HepG2 (cell line): ENCODE data around the gene GADL1. TPM values are rescaled to one million over a fixed set of nuclear protein-coding genes. Genes with fewer than 3 reads are reported as not detected.

ENCODE experiments used
- ATAC-seq: fragments of 200-7000 bp; cut with Tn5 transposase; 3 replicates; pipeline ENCODE4 v1.9.1; 2020; ENCODE audit warnings: mild to moderate bottlenecking, moderate library complexity
- BruUV-seq: library from RNA; stranded (reverse); fragments of 400-500 nt; replicated peaks from 2 replicates; lab custom pipeline; 2021; lab: Mats Ljungman, UMichigan
- CTCF ChIA-PET: fragments of 300-600 bp; formaldehyde crosslinking; extraction: SDS; loops from one replicate; lab custom pipeline; 2021; ENCODE audit warnings: low total read pairs, inconsistent platforms, low intra/inter-chr PET ratio; lab: Yijun Ruan, JAX
- POLR2A ChIA-PET: fragments of 350-600 bp; sonication (Branson Sonifier 250); formaldehyde crosslinking; loops from one replicate; lab custom pipeline; 2020; ENCODE audit warnings: antibody characterized with exemption, inconsistent platforms; lab: Yijun Ruan, JAX
- DNase-seq: peaks from one replicate; pipeline ENCODE4 v3.0.0-alpha.2; 2015; ENCODE audit warnings: low spot score
- FAIRE-seq: peaks from 3 replicates; lab custom pipeline; 2011; peaks lifted over from hg19 to GRCh38; lab: Jason Lieb, UNC
- H2AFZ ChIP-seq: one replicate; pipeline ENCODE4 v1.6.1; 2011; ENCODE audit warnings: low read length, inconsistent platforms
- H3K27ac ChIP-seq: fragments of 300-600 bp; 3 replicates; pipeline ENCODE4 v1.8.0; 2011; ENCODE audit warnings: mixed run types, mild to moderate bottlenecking, mixed read lengths, low read length, inconsistent platforms; ENCODE audit not compliant: insufficient read depth; ENCODE audit errors: extremely low read length
- H3K27me3 ChIP-seq, 2 experiments: fragments of 200-600 bp in 1 of 2; 2 replicates in 1 of 2; 3 replicates in 1 of 2; pipeline versions ENCODE4 v1.6.0 to v1.8.0; 2011; ENCODE audit warnings: low read length in 2 of 2, mild to moderate bottlenecking in 2 of 2, moderate library complexity in 2 of 2, inconsistent platforms in 1 of 2; ENCODE audit not compliant: insufficient read depth in 2 of 2, control insufficient read depth in 1 of 2
- H3K36me3 ChIP-seq, 2 experiments: fragments of 200-600 bp in 1 of 2; replicated peaks in 1 of 2; 2 replicates in 1 of 2; 3 replicates in 1 of 2; pipeline versions ENCODE4 v1.5.1 to v1.8.0; 2011; ENCODE audit warnings: low read length in 2 of 2, inconsistent platforms in 1 of 2; ENCODE audit not compliant: insufficient read depth in 2 of 2, control insufficient read depth in 1 of 2
- H3K4me1 ChIP-seq: 2 replicates; pipeline ENCODE4 v1.5.1; 2012; ENCODE audit warnings: low read length, inconsistent platforms; ENCODE audit not compliant: insufficient read depth
- H3K4me2 ChIP-seq: 2 replicates; pipeline ENCODE4 v1.6.0; 2011; ENCODE audit warnings: low read depth, low read length, inconsistent platforms
- H3K4me3 ChIP-seq, 3 experiments: fragments of 200-600 bp in 1 of 3; sonication (generic), shearing (Covaris generic) in 1 of 3; replicated peaks in 1 of 3; 2 replicates each; pipeline ENCODE4 v1.5.1; 2011 to 2016; ENCODE audit warnings: low read length in 3 of 3, inconsistent platforms in 2 of 3, low read depth in 2 of 3, mild to moderate bottlenecking in 2 of 3, control low read depth in 1 of 3, mixed read lengths in 1 of 3; ENCODE audit not compliant: insufficient read depth in 1 of 3
- H3K79me2 ChIP-seq: one replicate; pipeline ENCODE4 v1.6.1; 2011; ENCODE audit warnings: low read length, inconsistent platforms; ENCODE audit not compliant: insufficient read depth
- H3K9ac ChIP-seq: 2 replicates; pipeline ENCODE4 v1.6.0; 2011; ENCODE audit warnings: mild to moderate bottlenecking, low read depth, low read length, inconsistent platforms; ENCODE audit not compliant: insufficient read depth
- H3K9me3 ChIP-seq: 2 replicates; pipeline ENCODE4 v1.5.1; 2012; ENCODE audit warnings: mild to moderate bottlenecking, low read length
- H4K20me1 ChIP-seq: 2 replicates; pipeline ENCODE4 v1.6.0; 2011; ENCODE audit warnings: inconsistent platforms, mild to moderate bottlenecking, low read length, moderate library complexity; ENCODE audit not compliant: insufficient read depth
- BRCA1 ChIP-seq: sonication (generic); formaldehyde crosslinking; IDR thresholded peaks from 2 replicates; pipeline ENCODE4 v1.4.0; 2020; ENCODE audit warnings: missing genetic modification reagents
- CENPT ChIP-seq: sonication (generic); formaldehyde crosslinking; IDR thresholded peaks from 2 replicates; pipeline ENCODE4 v1.8.0; 2022; ENCODE audit warnings: low read depth, mild to moderate bottlenecking, moderate library complexity, missing genetic modification reagents
- EHMT2 ChIP-seq: fragments of 200-600 bp; sonication (generic); IDR thresholded peaks from 2 replicates; pipeline ENCODE4 v1.7.0; 2017; ENCODE audit warnings: antibody characterized with exemption, low read depth, low read length, borderline replicate concordance
- YEATS4 ChIP-seq: sonication (generic); formaldehyde crosslinking; IDR thresholded peaks from 2 replicates; pipeline ENCODE4 v1.4.0; 2020; ENCODE audit warnings: missing genetic modification reagents, borderline replicate concordance
- ZNF263 ChIP-seq: sonication (generic); formaldehyde crosslinking; IDR thresholded peaks from 2 replicates; pipeline ENCODE4 v1.4.0; 2020; ENCODE audit warnings: missing genetic modification reagents
- ZNF34 ChIP-seq: sonication (generic); formaldehyde crosslinking; IDR thresholded peaks from 2 replicates; pipeline ENCODE4 v1.4.0; 2020; ENCODE audit warnings: mild to moderate bottlenecking, missing genetic modification reagents, borderline replicate concordance
- ZNF550 ChIP-seq: sonication (generic); formaldehyde crosslinking; IDR thresholded peaks from 2 replicates; pipeline ENCODE4 v1.4.0; 2020; ENCODE audit warnings: mild to moderate bottlenecking, missing genetic modification reagents, borderline replicate concordance
- ZNF746 ChIP-seq: sonication (generic); formaldehyde crosslinking; IDR thresholded peaks from 2 replicates; pipeline ENCODE4 v1.8.0; 2022; ENCODE audit warnings: mild to moderate bottlenecking, missing genetic modification reagents
- WGBS: methylation state at CpG from one replicate; pipeline ENCODE4 v1.1.6; 2017; ENCODE audit warnings: low lambda C conversion rate; 5-methylcytosine and 5-hydroxymethylcytosine counted together
- in situ Hi-C: cut with HindIII; loops from 2 replicates; pipeline ENCODE4 v1.10.0; 2017; ENCODE audit warnings: low pct_unique_long_range_greater_than_20kb; ENCODE audit not compliant: extremely low pct_ligation_motif_present
- intact Hi-C: fragments of 100-400 bp; cut with micrococcal nuclease; formaldehyde crosslinking; loops from one replicate; pipeline ENCODE4 v1.10.0; 2022; ENCODE audit not compliant: unreplicated experiment
- polyA plus RNA-seq, 8 experiments: library from polyadenylated mRNA; depleted of rRNA in 3 of 8; stranded (reverse) in 7 of 8; unstranded in 1 of 8; fragments of >200 nt; fragmentation: Illumina TruSeq in 4 of 8; extraction: Trizol in 4 of 8; gene quantifications; 2 replicates each; pipeline versions ENCODE4 v1.2.1 to v1.2.3, GENCODE V29; 2011 to 2016; ENCODE audit warnings: low read depth in 4 of 8, missing spikeins in 1 of 8, mixed read lengths in 1 of 8; ENCODE audit not compliant: insufficient read depth in 1 of 8
- total RNA-seq, 5 experiments: library from RNA; depleted of rRNA; stranded (reverse); fragments of >200 nt; fragmentation: Illumina TruSeq; extraction: Trizol; gene quantifications; 2 replicates each; pipeline ENCODE4 v1.2.3, GENCODE V29; 2016; ENCODE audit warnings: low read depth in 1 of 5
- TF ChIP-seq, protein P1 (sequence below): sonication (generic); formaldehyde crosslinking; IDR thresholded peaks from 2 replicates; pipeline ENCODE4 v1.4.0; 2020; ENCODE audit warnings: missing genetic modification reagents
- TF ChIP-seq, protein P2 (sequence below): IDR thresholded peaks from 2 replicates; pipeline ENCODE4 v1.6.1; 2016; ENCODE audit warnings: missing genetic modification reagents, missing compliant biosample characterization

GADL1 gene
- total and polyA plus RNA-seq, 2 of the 13 experiments (the other 11 are each of a cell fraction or from before 2014, with no cell fraction given), result not detected

- WGBS, result 0% methylated on average over 2 of the region's 2 CpGs
- H2AFZ ChIP-seq, result no peak overlapping the region
- ChIA-PET CTCF (no interaction called here), POLR2A (no interaction called here)
- H3K9me3 ChIP-seq, result no peaks in the 10 kb centered on the region
- TF ChIP-seq ZNF263 (CRISPR knock-in tag) (no peak), BRCA1 (CRISPR knock-in tag) (no peak), ZNF550 (no peak), ZNF34 (CRISPR knock-in tag) (no peak), ZNF746 (no peak), YEATS4 (CRISPR knock-in tag) (no peak), CENPT (CRISPR knock-in tag) (no peak), EHMT2 (no peak)
- TF ChIP-seq, protein P1, sequence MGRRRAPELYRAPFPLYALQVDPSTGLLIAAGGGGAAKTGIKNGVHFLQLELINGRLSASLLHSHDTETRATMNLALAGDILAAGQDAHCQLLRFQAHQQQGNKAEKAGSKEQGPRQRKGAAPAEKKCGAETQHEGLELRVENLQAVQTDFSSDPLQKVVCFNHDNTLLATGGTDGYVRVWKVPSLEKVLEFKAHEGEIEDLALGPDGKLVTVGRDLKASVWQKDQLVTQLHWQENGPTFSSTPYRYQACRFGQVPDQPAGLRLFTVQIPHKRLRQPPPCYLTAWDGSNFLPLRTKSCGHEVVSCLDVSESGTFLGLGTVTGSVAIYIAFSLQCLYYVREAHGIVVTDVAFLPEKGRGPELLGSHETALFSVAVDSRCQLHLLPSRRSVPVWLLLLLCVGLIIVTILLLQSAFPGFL (CRISPR knock-in tag), result no peak
- TF ChIP-seq, protein P2, sequence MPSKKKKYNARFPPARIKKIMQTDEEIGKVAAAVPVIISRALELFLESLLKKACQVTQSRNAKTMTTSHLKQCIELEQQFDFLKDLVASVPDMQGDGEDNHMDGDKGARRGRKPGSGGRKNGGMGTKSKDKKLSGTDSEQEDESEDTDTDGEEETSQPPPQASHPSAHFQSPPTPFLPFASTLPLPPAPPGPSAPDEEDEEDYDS (CRISPR knock-in tag), result no peak
- in situ Hi-C loops, result no loop called here
- H3K79me2 ChIP-seq, result no peaks in the 10 kb centered on the region
- no peaks in the 10 kb centered on the region for H3K4me1 ChIP-seq
- intact Hi-C loops, result loop anchor here (5.0 kb wide), 1 partner anchor 200 kb away; no protein-coding TSS in a partner anchor
- H3K4me3 ChIP-seq, result no peak overlapping the region
- ATAC-seq (no peak), DNase-seq (no peak), FAIRE-seq (no peak)
- no peaks in the 10 kb centered on the region for H3K27me3 ChIP-seq
- H3K27ac ChIP-seq, result no peak overlapping the region
- H4K20me1 ChIP-seq, result no peaks in the 10 kb centered on the region
- no peaks in the 10 kb centered on the region for H3K36me3 ChIP-seq
- H3K9ac ChIP-seq, result no peak overlapping the region
- H3K4me2 ChIP-seq, result no peak overlapping the region
- BruUV-seq, result no TSS peak
Measured at GRCh38 chr3:30932513-30933098, 38.1 kb upstream of the GADL1 start.
